HepG2 (cell line): ENCODE data around the gene KANSL1. TPM values are rescaled to one million over a fixed set of nuclear protein-coding genes. Genes with fewer than 3 reads are reported as not detected.

Experiments
- HNRNPLL ChIP-seq: fragments of 200-400 bp; formaldehyde crosslinking; IDR thresholded peaks from 2 replicates; pipeline ENCODE4 v1.6.1; 2017; ENCODE audit warnings: mild to moderate bottlenecking, low read depth, low read length; ENCODE audit not compliant: poor library complexity, severe bottlenecking
- KLF12 ChIP-seq: sonication (generic); formaldehyde crosslinking; IDR thresholded peaks from 2 replicates; pipeline ENCODE4 v1.4.0; 2020; ENCODE audit warnings: missing genetic modification reagents, borderline replicate concordance
- KMT2A ChIP-seq: sonication (generic); formaldehyde crosslinking; IDR thresholded peaks from 2 replicates; pipeline ENCODE4 v1.4.0; 2020; ENCODE audit warnings: missing genetic modification reagents
- MZF1 ChIP-seq: sonication (generic); formaldehyde crosslinking; IDR thresholded peaks from 2 replicates; pipeline ENCODE4 v1.8.1; 2023; ENCODE audit warnings: mild to moderate bottlenecking, missing genetic modification reagents, borderline replicate concordance
- PPARG ChIP-seq: conservative IDR thresholded peaks from 2 replicates; pipeline ENCODE4 v1.6.1; 2016; ENCODE audit warnings: missing biosample characterization, missing genetic modification reagents
- RARA ChIP-seq: IDR thresholded peaks from 2 replicates; pipeline ENCODE4 v1.6.1; 2016; ENCODE audit warnings: missing genetic modification reagents, missing compliant biosample characterization
- REL ChIP-seq: sonication (generic); formaldehyde crosslinking; conservative IDR thresholded peaks from 2 replicates; pipeline ENCODE4 v1.8.0; 2022; ENCODE audit warnings: mild to moderate bottlenecking, missing genetic modification reagents, moderate library complexity
- ZMAT3 ChIP-seq: sonication (generic); formaldehyde crosslinking; conservative IDR thresholded peaks from 2 replicates; pipeline ENCODE4 v1.7.0; 2021; ENCODE audit warnings: missing genetic modification reagents
- ZNF276 ChIP-seq: sonication (generic); formaldehyde crosslinking; IDR thresholded peaks from 2 replicates; pipeline ENCODE4 v1.4.0; 2020; ENCODE audit warnings: mild to moderate bottlenecking, low read depth, missing genetic modification reagents
- ZNF431 ChIP-seq: sonication (generic); formaldehyde crosslinking; IDR thresholded peaks from 2 replicates; pipeline ENCODE4 v1.9.0; 2022; ENCODE audit warnings: missing genetic modification reagents, low read depth, mild to moderate bottlenecking, borderline replicate concordance
- ZNF513 ChIP-seq: sonication (generic); formaldehyde crosslinking; conservative IDR thresholded peaks from 2 replicates; pipeline ENCODE4 v1.5.0; 2020; ENCODE audit warnings: missing genetic modification reagents
- ZNF550 ChIP-seq: sonication (generic); formaldehyde crosslinking; IDR thresholded peaks from 2 replicates; pipeline ENCODE4 v1.4.0; 2020; ENCODE audit warnings: mild to moderate bottlenecking, missing genetic modification reagents, borderline replicate concordance
- ZNF761 ChIP-seq: sonication (generic); formaldehyde crosslinking; conservative IDR thresholded peaks from 2 replicates; pipeline ENCODE4 v1.4.0; 2020; ENCODE audit warnings: mild to moderate bottlenecking, missing genetic modification reagents
- polyA plus RNA-seq, 8 experiments: library from polyadenylated mRNA; depleted of rRNA in 3 of 8; stranded (reverse) in 7 of 8; unstranded in 1 of 8; fragments of >200 nt; fragmentation: Illumina TruSeq in 4 of 8; extraction: Trizol in 4 of 8; gene quantifications; 2 replicates each; pipeline versions ENCODE4 v1.2.1 to v1.2.3, GENCODE V29; 2011 to 2016; ENCODE audit warnings: low read depth in 4 of 8, missing spikeins in 1 of 8, mixed read lengths in 1 of 8; ENCODE audit not compliant: insufficient read depth in 1 of 8
- total RNA-seq, 5 experiments: library from RNA; depleted of rRNA; stranded (reverse); fragments of >200 nt; fragmentation: Illumina TruSeq; extraction: Trizol; gene quantifications; 2 replicates each; pipeline ENCODE4 v1.2.3, GENCODE V29; 2016; ENCODE audit warnings: low read depth in 1 of 5
- TF ChIP-seq, protein P1 (sequence below): sonication (generic); formaldehyde crosslinking; IDR thresholded peaks from 2 replicates; pipeline ENCODE4 v1.5.0; 2020; ENCODE audit warnings: missing genetic modification reagents
- TF ChIP-seq, protein P2 (sequence below): sonication (generic); formaldehyde crosslinking; IDR thresholded peaks from 2 replicates; pipeline ENCODE4 v1.5.0; 2020; ENCODE audit warnings: mild to moderate bottlenecking, low read depth, missing genetic modification reagents, borderline replicate concordance
- TF ChIP-seq, protein P3 (sequence below): sonication (generic); formaldehyde crosslinking; IDR thresholded peaks from 2 replicates; pipeline ENCODE4 v1.8.0; 2022; ENCODE audit warnings: missing genetic modification reagents, mild to moderate bottlenecking, inconsistent platforms, borderline replicate concordance
- TF ChIP-seq, protein P4 (sequence below): sonication (generic); formaldehyde crosslinking; IDR thresholded peaks from 2 replicates; pipeline ENCODE4 v1.4.0; 2020; ENCODE audit warnings: missing genetic modification reagents, mild to moderate bottlenecking, borderline replicate concordance

KANSL1 gene
- total and polyA plus RNA-seq, 2 of the 13 experiments (the other 11 are each of a cell fraction or from before 2014, with no cell fraction given): 24.0 to 59.6 TPM

DNA sequence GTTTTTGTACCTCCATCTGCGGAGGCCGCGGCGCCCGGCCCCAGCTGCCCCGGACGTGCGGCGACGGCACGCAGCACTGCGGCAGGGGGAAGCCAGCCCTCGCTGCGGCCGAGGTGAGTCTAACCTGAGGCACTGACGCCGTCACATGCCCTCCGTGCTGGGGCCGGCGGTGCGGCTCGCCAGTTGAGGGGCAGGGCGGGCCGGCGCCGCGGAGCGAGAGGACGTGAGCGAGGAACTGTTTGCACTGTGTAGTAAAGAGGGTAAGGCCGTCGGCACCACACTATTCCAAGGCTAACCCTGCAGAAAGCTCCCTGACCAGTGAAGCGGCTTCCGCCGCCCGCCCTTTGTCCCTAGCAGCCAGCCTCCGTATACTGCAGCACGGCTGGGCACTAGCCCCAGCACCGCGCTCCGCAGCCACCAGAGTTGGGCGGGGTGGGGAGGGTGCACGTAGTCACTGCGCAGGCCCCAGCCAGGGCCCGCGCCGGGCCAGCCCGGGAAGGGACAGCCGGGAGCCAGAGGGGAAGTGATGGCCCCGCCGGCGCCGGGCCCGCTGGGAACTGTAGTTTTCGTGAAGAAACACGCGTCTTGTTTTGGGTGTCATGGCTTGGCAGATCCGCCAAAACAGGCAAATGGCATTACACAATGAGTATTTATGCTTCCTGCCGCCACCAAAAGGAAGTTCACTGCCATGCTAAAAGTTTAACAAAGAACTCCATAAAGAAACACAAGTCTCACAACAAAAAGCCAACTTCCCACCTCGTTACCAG lies 580 bp upstream of the KANSL1 start (continued):
- TF ChIP-seq, protein P1, sequence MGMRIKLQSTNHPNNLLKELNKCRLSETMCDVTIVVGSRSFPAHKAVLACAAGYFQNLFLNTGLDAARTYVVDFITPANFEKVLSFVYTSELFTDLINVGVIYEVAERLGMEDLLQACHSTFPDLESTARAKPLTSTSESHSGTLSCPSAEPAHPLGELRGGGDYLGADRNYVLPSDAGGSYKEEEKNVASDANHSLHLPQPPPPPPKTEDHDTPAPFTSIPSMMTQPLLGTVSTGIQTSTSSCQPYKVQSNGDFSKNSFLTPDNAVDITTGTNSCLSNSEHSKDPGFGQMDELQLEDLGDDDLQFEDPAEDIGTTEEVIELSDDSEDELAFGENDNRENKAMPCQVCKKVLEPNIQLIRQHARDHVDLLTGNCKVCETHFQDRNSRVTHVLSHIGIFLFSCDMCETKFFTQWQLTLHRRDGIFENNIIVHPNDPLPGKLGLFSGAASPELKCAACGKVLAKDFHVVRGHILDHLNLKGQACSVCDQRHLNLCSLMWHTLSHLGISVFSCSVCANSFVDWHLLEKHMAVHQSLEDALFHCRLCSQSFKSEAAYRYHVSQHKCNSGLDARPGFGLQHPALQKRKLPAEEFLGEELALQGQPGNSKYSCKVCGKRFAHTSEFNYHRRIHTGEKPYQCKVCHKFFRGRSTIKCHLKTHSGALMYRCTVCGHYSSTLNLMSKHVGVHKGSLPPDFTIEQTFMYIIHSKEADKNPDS: peak; percentile 78; the same call in 1 of the 2 replicates
- TF ChIP-seq ZNF431 (CRISPR knock-in tag): no peak; the same call in 1 of the 2 replicates
- TF ChIP-seq ZNF276 (CRISPR knock-in tag): peak; percentile 75; the same call in 1 of the 2 replicates
- TF ChIP-seq, protein P2, sequence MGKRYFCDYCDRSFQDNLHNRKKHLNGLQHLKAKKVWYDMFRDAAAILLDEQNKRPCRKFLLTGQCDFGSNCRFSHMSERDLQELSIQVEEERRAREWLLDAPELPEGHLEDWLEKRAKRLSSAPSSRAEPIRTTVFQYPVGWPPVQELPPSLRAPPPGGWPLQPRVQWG (CRISPR knock-in tag): no peak
- TF ChIP-seq REL (CRISPR knock-in tag): no peak
- no peak for TF ChIP-seq MZF1 (CRISPR knock-in tag)
- peak; percentile 90; the same call in 1 of the 2 replicates for TF ChIP-seq ZNF761 (CRISPR knock-in tag)
- peak; percentile 67; the same call in 1 of the 2 replicates for TF ChIP-seq PPARG (CRISPR knock-in tag)
- TF ChIP-seq KLF12 (CRISPR knock-in tag): peak; percentile 74; the same call in 1 of the 2 replicates
- 0 out of 2 replicates have a peak, but pooled peaks have one; percentile 49 for TF ChIP-seq ZNF513
- peak; percentile 92 for TF ChIP-seq KMT2A (CRISPR knock-in tag)
- peak; percentile 85 for TF ChIP-seq HNRNPLL
- TF ChIP-seq, protein P3, sequence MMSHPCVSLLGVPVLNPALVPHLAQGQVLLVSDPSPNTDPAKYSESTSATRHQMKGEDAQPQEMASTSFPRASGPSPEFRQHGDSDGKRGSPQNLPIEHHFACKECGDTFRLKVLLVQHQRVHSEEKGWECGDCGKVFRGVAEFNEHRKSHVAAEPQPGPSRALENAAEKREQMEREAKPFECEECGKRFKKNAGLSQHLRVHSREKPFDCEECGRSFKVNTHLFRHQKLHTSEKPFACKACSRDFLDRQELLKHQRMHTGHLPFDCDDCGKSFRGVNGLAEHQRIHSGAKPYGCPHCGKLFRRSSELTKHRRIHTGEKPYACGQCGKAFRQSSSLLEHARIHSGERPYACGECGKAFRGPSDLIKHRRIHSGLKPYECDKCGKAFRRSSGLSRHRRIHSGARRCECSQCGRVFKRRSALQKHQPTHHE (CRISPR knock-in tag): peak; percentile 64; the same call in 1 of the 2 replicates
- no peak for TF ChIP-seq RARA (CRISPR knock-in tag)
- TF ChIP-seq ZNF550 (CRISPR knock-in tag): peak; percentile 94; the same call in 1 of the 2 replicates
- TF ChIP-seq, protein P4, sequence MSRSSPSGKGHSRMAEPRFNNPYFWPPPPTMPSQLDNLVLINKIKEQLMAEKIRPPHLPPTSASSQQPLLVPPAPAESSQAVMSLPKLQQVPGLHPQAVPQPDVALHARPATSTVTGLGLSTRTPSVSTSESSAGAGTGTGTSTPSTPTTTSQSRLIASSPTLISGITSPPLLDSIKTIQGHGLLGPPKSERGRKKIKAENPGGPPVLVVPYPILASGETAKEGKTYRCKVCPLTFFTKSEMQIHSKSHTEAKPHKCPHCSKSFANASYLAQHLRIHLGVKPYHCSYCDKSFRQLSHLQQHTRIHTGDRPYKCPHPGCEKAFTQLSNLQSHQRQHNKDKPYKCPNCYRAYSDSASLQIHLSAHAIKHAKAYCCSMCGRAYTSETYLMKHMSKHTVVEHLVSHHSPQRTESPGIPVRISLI (CRISPR knock-in tag): peak; percentile 60; the same call in 1 of the 2 replicates
- peak; percentile 51; the same call in 1 of the 2 replicates for TF ChIP-seq ZMAT3 (CRISPR knock-in tag)
